ENCODE results near the gene MAN2A2. TPM values are rescaled to one million over a fixed set of nuclear protein-coding genes. Genes with fewer than 3 reads are reported as not detected.

Gene MAN2A2
- total and polyA plus RNA-seq, 2 of the 8 experiments (the other 6 are each of a cell fraction or from before 2014, with no cell fraction given), result 23.1 to 29.7 TPM

- TF ChIP-seq CHD7 (IDR thresholded peaks at IDR 0.05; ENCODE audit: insufficient replicate concordance, low read length) (no peak), HDAC2 (IDR thresholded peaks at IDR 0.05; ENCODE audit: borderline replicate concordance in 1 of 2, low read depth in 2 of 2, low read length in 2 of 2) (no peak), SP4 (IDR thresholded peaks at IDR 0.05; ENCODE audit: low read length) (no peak), JUN (IDR thresholded peaks at IDR 0.05; ENCODE audit: low read depth, low read length) (no peak), RXRA (IDR thresholded peaks at IDR 0.05; ENCODE audit: insufficient read depth, low read depth, low read length) (no peak), POLR2AphosphoS5 (IDR thresholded peaks at IDR 0.05; ENCODE audit: low read depth, low read length) (no peak), PHF8 (conservative IDR thresholded peaks at IDR 0.05; ENCODE audit: low read depth, low read length) (no peak), SUZ12 (IDR thresholded peaks at IDR 0.05; ENCODE audit: low read length) (no peak), POLR2A (IDR thresholded peaks at IDR 0.05; ENCODE audit: control extremely low read depth in 1 of 2, low read depth in 2 of 2, low read length in 2 of 2) (no peak)
- TF ChIP-seq, protein P1, sequence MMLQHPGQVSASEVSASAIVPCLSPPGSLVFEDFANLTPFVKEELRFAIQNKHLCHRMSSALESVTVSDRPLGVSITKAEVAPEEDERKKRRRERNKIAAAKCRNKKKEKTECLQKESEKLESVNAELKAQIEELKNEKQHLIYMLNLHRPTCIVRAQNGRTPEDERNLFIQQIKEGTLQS (IDR thresholded peaks at IDR 0.05; ENCODE audit: insufficient read depth, low read depth, low read length), result no peak
These were observed 30.2 kb downstream of the MAN2A2 start (continued) for GRCh38 chr15:90933301-90933700.
